Measurements from ENCODE around the gene PRUNE1.

The PRUNE1 gene

GRCh38 chr1:150969626-150970025 lies 38.6 kb upstream of the PRUNE1 start:
- TF ChIP-seq CTCF (IDR thresholded peaks at IDR 0.05; ENCODE audit: insufficient read depth, low read length, poor library complexity, severe bottlenecking): no peak
- no peak for TF ChIP-seq EZH2phosphoT487 (conservative IDR thresholded peaks at IDR 0.05; ENCODE audit: low read length)
- peaks cover 3% of the 10 kb centered on the region; the same call in 1 of the 2 replicates for H3K36me3 ChIP-seq (ENCODE audit: low read length)

GRCh38 chr1:150970808-150971582 lies 37.3 kb upstream of the PRUNE1 start:
- H3K36me3 ChIP-seq (ENCODE audit: low read length): no peaks in the 10 kb centered on the region
- no peak overlapping the region for H2AFZ ChIP-seq (ENCODE audit: low read depth, low read length, severe bottlenecking)
- H3F3A ChIP-seq (ENCODE audit: insufficient read depth): peaks cover 16% of the 10 kb centered on the region
- TF ChIP-seq EZH2phosphoT487 (conservative IDR thresholded peaks at IDR 0.05; ENCODE audit: low read length): no peak
- TF ChIP-seq CTCF (IDR thresholded peaks at IDR 0.05; ENCODE audit: insufficient read depth, low read length, poor library complexity, severe bottlenecking): no peak
- no peaks in the 10 kb centered on the region for H3K27me3 ChIP-seq (ENCODE audit: low read length)
- H3K9me2 ChIP-seq (replicated peaks; ENCODE audit: insufficient read depth, low read length): no peaks in the 10 kb centered on the region
- H4K20me1 ChIP-seq (ENCODE audit: low read depth, low read length): no peaks in the 10 kb centered on the region
- no peak overlapping the region for H3K4me3 ChIP-seq (ENCODE audit: insufficient read depth, low read length, poor library complexity, severe bottlenecking)
- H3K79me2 ChIP-seq (ENCODE audit: insufficient read depth, low read length): peaks cover 47% of the 10 kb centered on the region
- no peak overlapping the region for H3K9ac ChIP-seq (ENCODE audit: low read length)
- no peak overlapping the region for H3K4me2 ChIP-seq (ENCODE audit: low read depth, low read length, poor library complexity, severe bottlenecking)
- H3K9me3 ChIP-seq (ENCODE audit: insufficient read depth, low read length): no peaks in the 10 kb centered on the region
- H3K27ac ChIP-seq (ENCODE audit: low read depth, low read length): no peak overlapping the region

More at GRCh38 chr1:150969626-150970025, 38.6 kb upstream of the PRUNE1 start:
- H3K79me2 ChIP-seq (ENCODE audit: insufficient read depth, low read length): peaks cover 47% of the 10 kb centered on the region
- H3K4me3 ChIP-seq (ENCODE audit: insufficient read depth, low read length, poor library complexity, severe bottlenecking): no peak overlapping the region
- H3K27me3 ChIP-seq (ENCODE audit: low read length): no peaks in the 10 kb centered on the region
- H3K27ac ChIP-seq (ENCODE audit: low read depth, low read length): no peak overlapping the region
- no peak overlapping the region for H3K4me2 ChIP-seq (ENCODE audit: low read depth, low read length, poor library complexity, severe bottlenecking)
- no peak overlapping the region for H2AFZ ChIP-seq (ENCODE audit: low read depth, low read length, severe bottlenecking)
- no peak overlapping the region for H3K9ac ChIP-seq (ENCODE audit: low read length)
- peaks cover 13% of the 10 kb centered on the region; the same call in 1 of the 2 replicates for H3F3A ChIP-seq (ENCODE audit: insufficient read depth)
- no peaks in the 10 kb centered on the region for H3K9me3 ChIP-seq (ENCODE audit: insufficient read depth, low read length)
- H4K20me1 ChIP-seq (ENCODE audit: low read depth, low read length): no peaks in the 10 kb centered on the region
- H3K9me2 ChIP-seq (replicated peaks; ENCODE audit: insufficient read depth, low read length): no peaks in the 10 kb centered on the region

GRCh38 chr1:150971583-150972416 lies 36.4 kb upstream of the PRUNE1 start:
- Histone ChIP-seq H2AFZ (ENCODE audit: low read depth, low read length, severe bottlenecking) (no peak overlapping the region), H3K9me3 (ENCODE audit: insufficient read depth, low read length) (no peaks in the 10 kb centered on the region), H3F3A (ENCODE audit: insufficient read depth) (peaks cover 18% of the 10 kb centered on the region), H3K9me2 (replicated peaks; ENCODE audit: insufficient read depth, low read length) (no peaks in the 10 kb centered on the region), H3K27me3 (ENCODE audit: low read length) (no peaks in the 10 kb centered on the region), H4K20me1 (ENCODE audit: low read depth, low read length) (no peaks in the 10 kb centered on the region), H3K4me2 (ENCODE audit: low read depth, low read length, poor library complexity, severe bottlenecking) (peak overlapping the region; percentile 90), H3K36me3 (ENCODE audit: low read length) (no peaks in the 10 kb centered on the region), H3K4me3 (ENCODE audit: insufficient read depth, low read length, poor library complexity, severe bottlenecking) (no peak overlapping the region), H3K79me2 (ENCODE audit: insufficient read depth, low read length) (peaks cover 47% of the 10 kb centered on the region), H3K9ac (ENCODE audit: low read length) (peak overlapping the region; percentile 82; the same call in 1 of the 2 replicates), H3K27ac (ENCODE audit: low read depth, low read length) (no peak overlapping the region)
- TF ChIP-seq EZH2phosphoT487 (conservative IDR thresholded peaks at IDR 0.05; ENCODE audit: low read length): no peak
- TF ChIP-seq CTCF (IDR thresholded peaks at IDR 0.05; ENCODE audit: insufficient read depth, low read length, poor library complexity, severe bottlenecking): no peak

Data from SU-DHL-6 (cell line).